Raji (cell line): ENCODE results near the gene RESF1.
A peak's percentile ranks its signal among the peaks of the same experiment; 100 is the strongest.

ENCODE experiments used
- POLR2A ChIP-seq: IDR thresholded peaks from 2 replicates; pipeline ENCODE4 v1.6.1; 2011; ENCODE audit warnings: low read depth, low read length, control low read depth; ENCODE audit not compliant: insufficient read depth

RESF1 gene

GRCh38 chr12:31959161-31959700, at the start of gene RESF1:
Gene RESF1 (plus strand): TSS chr12:31959415. CDS start chr12:31980956, 21,541 bp downstream.
- peak; percentile 69; the same call in 1 of the 2 replicates for TF ChIP-seq POLR2A

GRCh38 chr12:31914927-31915326, 44.3 kb upstream of the RESF1 start:
- TF ChIP-seq POLR2A, result no peak

GRCh38 chr12:31915446-31915845, 43.8 kb upstream of the RESF1 start:
- no peak for TF ChIP-seq POLR2A

- TF ChIP-seq POLR2A, result no peak
Observed at GRCh38 chr12:31922341-31923062, 36.7 kb upstream of the RESF1 start.

- no peak for TF ChIP-seq POLR2A
Observed at GRCh38 chr12:31923063-31923412, 36.2 kb upstream of the RESF1 start.

GRCh38 chr12:31928246-31929026, 30.8 kb upstream of the RESF1 start:
- TF ChIP-seq POLR2A, result no peak

- TF ChIP-seq POLR2A, result no peak
Observed at GRCh38 chr12:31929027-31929526, 30.1 kb upstream of the RESF1 start.

GRCh38 chr12:31931796-31932715, 27.2 kb upstream of the RESF1 start:
- TF ChIP-seq POLR2A, result no peak

GRCh38 chr12:31944299-31944698, 14.9 kb upstream of the RESF1 start:
- no peak for TF ChIP-seq POLR2A

- no peak for TF ChIP-seq POLR2A
Observed at GRCh38 chr12:31947971-31948370, 11.2 kb upstream of the RESF1 start.

- TF ChIP-seq POLR2A, result no peak
Observed at GRCh38 chr12:31950088-31950487, 9.1 kb upstream of the RESF1 start.

- no peak for TF ChIP-seq POLR2A
Observed at GRCh38 chr12:31950492-31950891, 8.7 kb upstream of the RESF1 start.

GRCh38 chr12:31951008-31951407, 8.2 kb upstream of the RESF1 start:
- no peak for TF ChIP-seq POLR2A

- TF ChIP-seq POLR2A, result no peak
Observed at GRCh38 chr12:31951939-31952338, 7.3 kb upstream of the RESF1 start.

- no peak for TF ChIP-seq POLR2A
Observed at GRCh38 chr12:31952418-31952817, 6.8 kb upstream of the RESF1 start.
